K562 (cell line): ENCODE results near the gene CCDC73. TPM values are rescaled to one million over a fixed set of nuclear protein-coding genes. Genes with fewer than 3 reads are reported as not detected.

Experiments used
- ATAC-seq: fragments of 200-7000 bp; cut with Tn5 transposase; 3 replicates; pipeline ENCODE4 v1.9.1; 2020; ENCODE audit warnings: moderate library complexity
- BruUV-seq: library from RNA; stranded (reverse); fragments of 400-500 nt; replicated peaks from 2 replicates; lab custom pipeline; 2021; lab: Mats Ljungman, UMichigan
- CTCF ChIA-PET: fragments of 300-600 bp; formaldehyde crosslinking; extraction: SDS; loops from one replicate; lab custom pipeline; 2021; ENCODE audit warnings: low intra/inter-chr PET ratio; lab: Yijun Ruan, JAX
- POLR2A ChIA-PET: fragments of 300-600, 350-650 bp; sonication (Branson Sonifier 250); formaldehyde crosslinking; extraction: SDS; loops from one replicate; lab custom pipeline; 2021; ENCODE audit warnings: antibody characterized with exemption, inconsistent platforms; lab: Yijun Ruan, JAX
- DNase-seq, 4 experiments: peaks; one replicate each; pipeline versions ENCODE4 v3.0.0 to v3.0.0-alpha.2; 2011 to 2018; ENCODE audit warnings: low spot score in 3 of 4, mixed read lengths in 3 of 4; ENCODE audit errors: extremely low read depth in 1 of 4
- FAIRE-seq: peaks from 2 replicates; lab custom pipeline; 2011; peaks lifted over from hg19 to GRCh38; lab: Jason Lieb, UNC
- H2AFZ ChIP-seq: 2 replicates; pipeline ENCODE4 v1.6.0; 2011; ENCODE audit warnings: low read depth, low read length, control low read depth, inconsistent platforms
- H3K27ac ChIP-seq: fragments of 200-600 bp; 3 replicates; pipeline ENCODE4 v1.8.0; 2011; ENCODE audit warnings: low read depth, mild to moderate bottlenecking, control low read depth, inconsistent platforms, low read length, moderate library complexity, mixed read lengths; ENCODE audit errors: extremely low read depth
- H3K27me3 ChIP-seq, 2 experiments: fragments of 300-600 bp in 1 of 2; 2 replicates in 1 of 2; 3 replicates in 1 of 2; pipeline versions ENCODE4 v1.6.0 to v1.8.0; 2011; ENCODE audit warnings: inconsistent platforms in 2 of 2, low read length in 2 of 2, mild to moderate bottlenecking in 1 of 2, mixed read lengths in 1 of 2, moderate library complexity in 1 of 2; ENCODE audit not compliant: control insufficient read depth in 2 of 2, insufficient read depth in 2 of 2
- H3K36me3 ChIP-seq: fragments of 300-600 bp; 3 replicates; pipeline ENCODE4 v1.8.0; 2011; ENCODE audit warnings: mild to moderate bottlenecking, low read length, inconsistent platforms; ENCODE audit not compliant: control insufficient read depth, insufficient read depth
- H3K4me1 ChIP-seq, 2 experiments: fragments of 200-600 bp in 1 of 2; replicated peaks in 1 of 2; 2 replicates in 1 of 2; 3 replicates in 1 of 2; pipeline versions ENCODE4 v1.5.1 to v1.8.0; 2011; ENCODE audit warnings: inconsistent platforms in 2 of 2, low read length in 2 of 2, mild to moderate bottlenecking in 1 of 2, mixed read lengths in 1 of 2, moderate library complexity in 1 of 2; ENCODE audit not compliant: control insufficient read depth in 2 of 2, insufficient read depth in 2 of 2
- H3K4me2 ChIP-seq: 2 replicates; pipeline ENCODE4 v1.6.1; 2011; ENCODE audit warnings: low read length, control low read depth, inconsistent platforms, mixed read lengths; ENCODE audit not compliant: insufficient read depth
- H3K4me3 ChIP-seq: fragments of 200-600 bp; sonication (generic), shearing (Covaris generic); 2 replicates; pipeline ENCODE4 v1.5.1; 2016; ENCODE audit warnings: control low read depth, inconsistent platforms
- H3K79me2 ChIP-seq: fragments of 200-600 bp; 3 replicates; pipeline ENCODE4 v1.8.0; 2011; ENCODE audit warnings: low read length, inconsistent platforms; ENCODE audit not compliant: control insufficient read depth, insufficient read depth
- H3K9ac ChIP-seq, 2 experiments: 2 replicates each; pipeline versions ENCODE4 v1.6.0 to v1.6.1; 2011; ENCODE audit warnings: low read depth in 2 of 2, low read length in 2 of 2, control low read depth in 1 of 2, inconsistent platforms in 1 of 2, mild to moderate bottlenecking in 1 of 2, mixed read lengths in 1 of 2; ENCODE audit not compliant: insufficient read depth in 1 of 2
- H3K9me1 ChIP-seq: one replicate; pipeline ENCODE4 v1.6.0; 2011; ENCODE audit warnings: inconsistent platforms, mild to moderate bottlenecking, low read length, moderate library complexity; ENCODE audit not compliant: control insufficient read depth, insufficient read depth
- H3K9me3 ChIP-seq: replicated peaks from 2 replicates; pipeline ENCODE4 v1.5.1; 2011; ENCODE audit warnings: low read depth, low read length, inconsistent platforms; ENCODE audit not compliant: control insufficient read depth, insufficient read depth
- H4K20me1 ChIP-seq: replicated peaks from 2 replicates; pipeline ENCODE4 v1.6.1; 2011; ENCODE audit warnings: low read length, inconsistent platforms, mixed read lengths; ENCODE audit not compliant: control insufficient read depth, insufficient read depth
- CGGBP1 ChIP-seq: fragments of 250-450 bp; sonication (Bioruptor Pico); IDR thresholded peaks from 2 replicates; pipeline ENCODE4 v1.9.0; 2021; ENCODE audit warnings: mild to moderate bottlenecking
- CXXC5 ChIP-seq: fragments of 250-450 bp; sonication (Bioruptor Pico); IDR thresholded peaks from 2 replicates; pipeline ENCODE4 v1.8.0; 2022; ENCODE audit warnings: inconsistent platforms, mild to moderate bottlenecking, moderate library complexity
- E4F1 ChIP-seq: fragments of 250-450 bp; sonication (Bioruptor Pico); IDR thresholded peaks from 2 replicates; pipeline ENCODE4 v1.5.0; 2021; ENCODE audit warnings: mild to moderate bottlenecking, borderline replicate concordance
- ESRRA ChIP-seq: fragments of 450-650 bp; IDR thresholded peaks from 2 replicates; pipeline ENCODE4 v1.6.1; 2014; ENCODE audit warnings: low read depth, mild to moderate bottlenecking, moderate library complexity, borderline replicate concordance
- ETS2 ChIP-seq: IDR thresholded peaks from 2 replicates; pipeline ENCODE4 v1.6.1; 2016; ENCODE audit warnings: borderline replicate concordance, missing genetic modification characterization, mild to moderate bottlenecking, moderate library complexity, missing compliant biosample characterization; ENCODE audit not compliant: poor library complexity, severe bottlenecking
- NFIC ChIP-seq: fragments of 450-650 bp; IDR thresholded peaks from 2 replicates; pipeline ENCODE4 v1.6.1; 2017; ENCODE audit warnings: mild to moderate bottlenecking, inconsistent platforms
- NR2F6 ChIP-seq: fragments of 450-650 bp; formaldehyde crosslinking; IDR thresholded peaks from 2 replicates; pipeline ENCODE4 v1.4.0; 2020; ENCODE audit warnings: mild to moderate bottlenecking
- POLR3G ChIP-seq: IDR thresholded peaks from 2 replicates; pipeline ENCODE4 v1.6.1; 2011; ENCODE audit not compliant: insufficient read length, insufficient replicate concordance; ENCODE audit errors: extremely low read depth
- ZNF224 ChIP-seq: sonication (generic); formaldehyde crosslinking; IDR thresholded peaks from 2 replicates; pipeline ENCODE4 v1.8.0; 2022; ENCODE audit warnings: mild to moderate bottlenecking, missing genetic modification reagents
- ZNF449 ChIP-seq: fragments of 250-450 bp; sonication (Bioruptor Pico); IDR thresholded peaks from 2 replicates; pipeline ENCODE4 v1.8.0; 2022; ENCODE audit warnings: moderate library complexity, mild to moderate bottlenecking, inconsistent platforms
- WGBS: fragments of 100-300 bp; shearing (Covaris generic); methylation state at CpG from one replicate; pipeline ENCODE4 v1.1.6; 2016; ENCODE audit warnings: low coverage, mixed read lengths; ENCODE audit not compliant: insufficient coverage; ENCODE audit errors: missing lambda C conversion rate; 5-methylcytosine and 5-hydroxymethylcytosine counted together
- in situ Hi-C: fragments of 300-500 bp; cut with MboI; formaldehyde crosslinking; loops from 4 replicates; pipeline ENCODE4 v1.15.0; 2018; ENCODE audit warnings: inconsistent platforms, mixed read lengths
- intact Hi-C: fragments of 100-400 bp; cut with micrococcal nuclease; formaldehyde crosslinking; loops from 2 replicates; pipeline ENCODE4 v1.14.2; 2022
- polyA plus RNA-seq, 8 experiments: library from polyadenylated mRNA; depleted of rRNA in 4 of 8; stranded (reverse) in 5 of 8; unstranded in 3 of 8; fragments of >200 nt; fragmentation: Nextera tagmentation in 2 of 8; fragmentation: Illumina TruSeq in 1 of 8; extraction: Ambion mirVana in 2 of 8; extraction: Trizol in 1 of 8; gene quantifications; 2 replicates each; pipeline versions ENCODE4 v1.2.1 to v1.2.3, GENCODE V29; 2011 to 2014; ENCODE audit warnings: inconsistent platforms in 1 of 8, missing spikeins in 1 of 8
- total RNA-seq, 7 experiments: library from RNA; depleted of rRNA in 6 of 7; stranded (reverse); fragments of >200 nt in 6 of 7; fragmentation: Illumina TruSeq in 2 of 7; extraction: Trizol in 2 of 7; gene quantifications; 2 replicates each; pipeline versions ENCODE4 v1.2.1 to v1.2.3, GENCODE V29; 2011 to 2021; ENCODE audit warnings: low replicate concordance in 1 of 7

Gene CCDC73
- total and polyA plus RNA-seq, 9 of the 15 experiments (the other 6 are each of a cell fraction or from before 2014, with no cell fraction given): 0.20 to 0.21 TPM; not detected in 7

GRCh38 chr11:32829157-32829679 lies 34.8 kb upstream of the CCDC73 start:
- no TSS peak for BruUV-seq
- POLR2A ChIA-PET: interaction anchor here (0.8 kb wide), 1 partner anchor 24 kb away, joined by 3 read pairs; no protein-coding TSS in a partner anchor
- 15% methylated on average over 12 of the region's 12 CpGs for WGBS
- Histone ChIP-seq H3K4me3 (no peak overlapping the region), H3K9me1 (no peaks in the 10 kb centered on the region), H3K27me3 (peaks cover 17 to 30% of the 10 kb centered on the region in 2 experiments), H3K9me3 (no peaks in the 10 kb centered on the region)
- in situ Hi-C loops: no loop called here
- DNase-seq: no peak
- TF ChIP-seq ZNF224: no peak
- no peak for TF ChIP-seq CXXC5
- TF ChIP-seq ETS2 (tag): no peak
- no peak for TF ChIP-seq NFIC
- TF ChIP-seq, all 486 proteins: peak for 0
- Histone ChIP-seq H3K9ac (no peak overlapping the region; a peak in 1 of 4 replicates), H3K4me2 (0 out of 2 replicates have a peak overlapping the region, but pooled peaks have one; percentile 18), H3K79me2 (no peaks in the 10 kb centered on the region), H2AFZ (no peak overlapping the region), H4K20me1 (no peaks in the 10 kb centered on the region), H3K27ac (no peak overlapping the region), H3K4me1 (peaks cover 0 to 9% of the 10 kb centered on the region in 2 experiments; a peak in 2 of 5 replicates), H3K36me3 (no peaks in the 10 kb centered on the region)
- no peak for FAIRE-seq
- intact Hi-C loops: no loop called here
- CTCF ChIA-PET: no interaction called here
- ATAC-seq: no peak

GRCh38 chr11:32827276-32827675 lies 32.8 kb upstream of the CCDC73 start:
- Histone ChIP-seq H4K20me1 (no peaks in the 10 kb centered on the region), H3K27me3 (peaks cover 14 to 30% of the 10 kb centered on the region in 2 experiments), H3K27ac (no peak overlapping the region), H3K79me2 (no peaks in the 10 kb centered on the region), H3K4me2 (no peak overlapping the region), H3K9ac (no peak overlapping the region), H3K9me3 (no peaks in the 10 kb centered on the region), H2AFZ (no peak overlapping the region), H3K36me3 (no peaks in the 10 kb centered on the region), H3K4me3 (no peak overlapping the region), H3K9me1 (no peaks in the 10 kb centered on the region), H3K4me1 (peaks cover 0 to 9% of the 10 kb centered on the region in 2 experiments; a peak in 2 of 5 replicates)
- ATAC-seq (no peak), FAIRE-seq (peak; percentile 55), DNase-seq (no peak)
- intact Hi-C loops (no loop called here), in situ Hi-C loops (no loop called here)
- WGBS: 8% methylated on average over 1 of the region's 1 CpG
- ChIA-PET POLR2A (interaction anchor here (1.3 kb wide), 1 partner anchor 22 kb away, joined by 3 read pairs; no protein-coding TSS in a partner anchor), CTCF (no interaction called here)
- BruUV-seq: no TSS peak
- TF ChIP-seq ESRRA (no peak), NR2F6 (CRISPR knock-in tag) (no peak), ZNF449 (CRISPR knock-in tag) (no peak), E4F1 (no peak), POLR3G (no peak), CGGBP1 (CRISPR knock-in tag) (no peak)
